ENCODE measurements around the gene FMNL2.

DNA sequence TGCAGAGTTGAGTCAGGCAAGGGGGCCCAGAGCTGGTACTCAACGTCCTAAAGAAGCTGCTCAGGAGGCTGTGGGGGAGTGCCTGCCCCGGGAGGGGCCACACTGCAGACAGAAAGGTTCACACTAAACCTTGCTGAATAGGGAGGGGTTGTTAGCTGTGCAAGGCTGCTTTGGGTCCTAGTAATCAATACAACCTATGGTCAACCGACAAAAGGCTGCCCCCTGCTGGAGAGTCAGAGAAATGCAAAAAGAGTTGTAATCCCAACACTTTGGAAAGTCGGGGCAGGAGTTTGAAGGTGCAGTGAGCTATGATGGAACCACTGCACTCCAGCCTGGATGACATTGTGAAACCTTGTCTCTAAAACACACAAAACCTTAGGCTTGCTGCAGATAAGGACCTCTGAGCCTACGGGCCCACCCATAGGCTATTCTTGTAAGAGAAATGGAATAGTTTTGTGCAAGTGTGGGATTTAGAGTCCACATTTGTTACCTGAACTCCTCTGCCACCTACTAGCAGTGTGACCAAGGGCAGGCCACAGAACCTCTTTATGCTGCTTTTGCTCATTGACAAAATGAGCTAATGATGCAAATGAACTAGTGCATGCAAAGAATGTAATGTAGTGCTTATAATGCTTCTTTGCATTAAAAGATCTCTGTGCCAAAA lies 300.8 kb downstream of the FMNL2 start:
- TF ChIP-seq, protein P1, sequence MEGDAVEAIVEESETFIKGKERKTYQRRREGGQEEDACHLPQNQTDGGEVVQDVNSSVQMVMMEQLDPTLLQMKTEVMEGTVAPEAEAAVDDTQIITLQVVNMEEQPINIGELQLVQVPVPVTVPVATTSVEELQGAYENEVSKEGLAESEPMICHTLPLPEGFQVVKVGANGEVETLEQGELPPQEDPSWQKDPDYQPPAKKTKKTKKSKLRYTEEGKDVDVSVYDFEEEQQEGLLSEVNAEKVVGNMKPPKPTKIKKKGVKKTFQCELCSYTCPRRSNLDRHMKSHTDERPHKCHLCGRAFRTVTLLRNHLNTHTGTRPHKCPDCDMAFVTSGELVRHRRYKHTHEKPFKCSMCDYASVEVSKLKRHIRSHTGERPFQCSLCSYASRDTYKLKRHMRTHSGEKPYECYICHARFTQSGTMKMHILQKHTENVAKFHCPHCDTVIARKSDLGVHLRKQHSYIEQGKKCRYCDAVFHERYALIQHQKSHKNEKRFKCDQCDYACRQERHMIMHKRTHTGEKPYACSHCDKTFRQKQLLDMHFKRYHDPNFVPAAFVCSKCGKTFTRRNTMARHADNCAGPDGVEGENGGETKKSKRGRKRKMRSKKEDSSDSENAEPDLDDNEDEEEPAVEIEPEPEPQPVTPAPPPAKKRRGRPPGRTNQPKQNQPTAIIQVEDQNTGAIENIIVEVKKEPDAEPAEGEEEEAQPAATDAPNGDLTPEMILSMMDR (IDR thresholded peaks at IDR 0.05; ENCODE audit: borderline replicate concordance, extremely low read depth, low read length, poor library complexity, severe bottlenecking) = peak; percentile 83
- no peak for TF ChIP-seq EZH2 (IDR thresholded peaks at IDR 0.05; ENCODE audit: borderline replicate concordance, low read depth, low read length, severe bottlenecking)
